Measurements from ENCODE around the gene PBX4. TPM values are rescaled to one million over a fixed set of nuclear protein-coding genes. Genes with fewer than 3 reads are reported as not detected.

Gene PBX4
- total RNA-seq, 1 donor from 2014 or later: 0.82 TPM

GRCh38 chr19:19547674-19548336 lies 70.7 kb downstream of the PBX4 start:
- Mint-ChIP-seq H3K36me3 (ENCODE audit: low read depth, unreplicated experiment) (peaks cover 4% of the 10 kb centered on the region), H3K4me1 (ENCODE audit: unreplicated experiment) (no peaks in the 10 kb centered on the region)

GRCh38 chr19:19546751-19547162 lies 71.7 kb downstream of the PBX4 start:
- no peak for TF ChIP-seq CTCF (IDR thresholded peaks at IDR 0.05; ENCODE audit: unreplicated experiment)
- no peak overlapping the region for H3K27ac Mint-ChIP-seq (ENCODE audit: unreplicated experiment)
- no peaks in the 10 kb centered on the region for H3K4me1 Mint-ChIP-seq (ENCODE audit: unreplicated experiment)
- H3K36me3 Mint-ChIP-seq (ENCODE audit: low read depth, unreplicated experiment): peaks cover 4% of the 10 kb centered on the region
- peaks cover 6% of the 10 kb centered on the region for H3K27me3 Mint-ChIP-seq (ENCODE audit: unreplicated experiment)
- no peak overlapping the region for H3K4me3 Mint-ChIP-seq (ENCODE audit: unreplicated experiment)
- no peaks in the 10 kb centered on the region for H3K9me3 Mint-ChIP-seq (ENCODE audit: unreplicated experiment)
- no peak for DNase-seq (ENCODE audit: low spot score)

More at GRCh38 chr19:19547674-19548336, 70.7 kb downstream of the PBX4 start:
- no peak overlapping the region for H3K4me3 Mint-ChIP-seq (ENCODE audit: unreplicated experiment)
- H3K9me3 Mint-ChIP-seq (ENCODE audit: unreplicated experiment): no peaks in the 10 kb centered on the region
- H3K27me3 Mint-ChIP-seq (ENCODE audit: unreplicated experiment): peaks cover 6% of the 10 kb centered on the region
- TF ChIP-seq CTCF (IDR thresholded peaks at IDR 0.05; ENCODE audit: unreplicated experiment): no peak
- H3K27ac Mint-ChIP-seq (ENCODE audit: unreplicated experiment): no peak overlapping the region
- no peak for DNase-seq (ENCODE audit: low spot score)

- H3K27me3 Mint-ChIP-seq (ENCODE audit: unreplicated experiment): peaks cover 6% of the 10 kb centered on the region
- DNase-seq (ENCODE audit: low spot score): no peak
- H3K4me1 Mint-ChIP-seq (ENCODE audit: unreplicated experiment): no peaks in the 10 kb centered on the region
- H3K27ac Mint-ChIP-seq (ENCODE audit: unreplicated experiment): no peak overlapping the region
- H3K36me3 Mint-ChIP-seq (ENCODE audit: low read depth, unreplicated experiment): peaks cover 4% of the 10 kb centered on the region
- H3K9me3 Mint-ChIP-seq (ENCODE audit: unreplicated experiment): no peaks in the 10 kb centered on the region
- H3K4me3 Mint-ChIP-seq (ENCODE audit: unreplicated experiment): no peak overlapping the region
- TF ChIP-seq CTCF (IDR thresholded peaks at IDR 0.05; ENCODE audit: unreplicated experiment): no peak
Measured at GRCh38 chr19:19545707-19546106, 72.8 kb downstream of the PBX4 start.

- H3K4me1 Mint-ChIP-seq (ENCODE audit: unreplicated experiment): no peaks in the 10 kb centered on the region
- H3K27ac Mint-ChIP-seq (ENCODE audit: unreplicated experiment): no peak overlapping the region
- no peak for TF ChIP-seq CTCF (IDR thresholded peaks at IDR 0.05; ENCODE audit: unreplicated experiment)
- H3K4me3 Mint-ChIP-seq (ENCODE audit: unreplicated experiment): no peak overlapping the region
- DNase-seq (ENCODE audit: low spot score): no peak
- peaks cover 4% of the 10 kb centered on the region for H3K36me3 Mint-ChIP-seq (ENCODE audit: low read depth, unreplicated experiment)
- no peaks in the 10 kb centered on the region for H3K9me3 Mint-ChIP-seq (ENCODE audit: unreplicated experiment)
- peaks cover 7% of the 10 kb centered on the region for H3K27me3 Mint-ChIP-seq (ENCODE audit: unreplicated experiment)
Measured at GRCh38 chr19:19544954-19545591, 73.4 kb downstream of the PBX4 start.

All from endothelial cell (in vitro differentiated cells).